Endothelial cell of umbilical vein (primary cell): ENCODE measurements around the gene DDX23. TPM values are rescaled to one million over a fixed set of nuclear protein-coding genes. Genes with fewer than 3 reads are reported as not detected.

ENCODE experiments used
- BruUV-seq: library from RNA; stranded (reverse); fragments of 400-500 nt; replicated peaks from 2 replicates; lab custom pipeline; 2021; lab: Mats Ljungman, UMichigan
- CTCF ChIA-PET: fragments of 300-600, 350-600 bp; sonication (Branson Sonifier 250); formaldehyde crosslinking; loops from one replicate; lab custom pipeline; 2021; ENCODE audit warnings: antibody characterized with exemption, inconsistent platforms; lab: Charles Lee
- POLR2A ChIA-PET: fragments of 300-600, 350-600 bp; sonication (Branson Sonifier 250); formaldehyde crosslinking; loops from one replicate; lab custom pipeline; 2021; ENCODE audit warnings: antibody characterized with exemption, inconsistent platforms; lab: Charles Lee
- DNase-seq: peaks from one replicate; pipeline ENCODE4 v3.0.0-alpha.2; 2011; ENCODE audit warnings: low read depth, low spot score
- FAIRE-seq: peaks from 2 replicates; lab custom pipeline; 2011; peaks lifted over from hg19 to GRCh38; lab: Jason Lieb, UNC
- H2AFZ ChIP-seq: 2 replicates; pipeline ENCODE4 v1.6.0; 2012; ENCODE audit warnings: low read depth, low read length, control low read depth, inconsistent platforms
- H3K27ac ChIP-seq: 2 replicates; pipeline ENCODE4 v1.5.1; 2011; ENCODE audit warnings: low read depth, mild to moderate bottlenecking, control low read depth, low read length, moderate library complexity; ENCODE audit not compliant: insufficient read depth
- H3K27me3 ChIP-seq, 2 experiments: 2 replicates each; pipeline versions ENCODE4 v1.6.0 to v1.6.1; 2011; ENCODE audit warnings: low read length in 2 of 2, mixed read lengths in 1 of 2; ENCODE audit not compliant: control insufficient read depth in 2 of 2, insufficient read depth in 2 of 2
- H3K36me3 ChIP-seq, 2 experiments: 2 replicates in 1 of 2; 3 replicates in 1 of 2; pipeline ENCODE4 v1.5.1; 2011; ENCODE audit warnings: low read length in 2 of 2, mild to moderate bottlenecking in 1 of 2, moderate library complexity in 1 of 2; ENCODE audit not compliant: control insufficient read depth in 2 of 2, insufficient read depth in 2 of 2; ENCODE audit errors: extremely low read depth in 1 of 2
- H3K4me1 ChIP-seq: 3 replicates; pipeline ENCODE4 v1.5.1; 2011; ENCODE audit warnings: mild to moderate bottlenecking, low read length; ENCODE audit not compliant: control insufficient read depth, insufficient read depth; ENCODE audit errors: extremely low read depth
- H3K4me2 ChIP-seq: 2 replicates; pipeline ENCODE4 v1.6.1; 2011; ENCODE audit warnings: low read length, control low read depth, mixed read lengths; ENCODE audit not compliant: insufficient read depth
- H3K4me3 ChIP-seq, 3 experiments: fragments of 200-600 bp in 1 of 3; sonication (generic), shearing (Covaris generic) in 1 of 3; replicated peaks in 1 of 3; 2 replicates each; pipeline ENCODE4 v1.5.1; 2011 to 2016; ENCODE audit warnings: control low read depth in 3 of 3, low read length in 3 of 3, mild to moderate bottlenecking in 2 of 3, inconsistent platforms in 1 of 3, low read depth in 1 of 3, moderate library complexity in 1 of 3; ENCODE audit not compliant: insufficient read depth in 1 of 3
- H3K79me2 ChIP-seq: 2 replicates; pipeline ENCODE4 v1.6.0; 2012; ENCODE audit warnings: low read length, inconsistent platforms; ENCODE audit not compliant: control insufficient read depth, insufficient read depth
- H3K9ac ChIP-seq: replicated peaks from 2 replicates; pipeline ENCODE3; 2011; ENCODE audit warnings: low read length, control low read depth; ENCODE audit not compliant: insufficient read depth; ENCODE audit errors: extremely low read depth
- H3K9me1 ChIP-seq: replicated peaks from 3 replicates; pipeline ENCODE4 v1.6.0; 2011; ENCODE audit warnings: mild to moderate bottlenecking, low read length; ENCODE audit not compliant: control insufficient read depth, insufficient read depth; ENCODE audit errors: extremely low read depth
- H3K9me3 ChIP-seq: replicated peaks from 2 replicates; pipeline ENCODE4 v1.5.1; 2012; ENCODE audit warnings: low read length, inconsistent platforms; ENCODE audit not compliant: control insufficient read depth, insufficient read depth
- H4K20me1 ChIP-seq: replicated peaks from 2 replicates; pipeline ENCODE3; 2011; ENCODE audit warnings: mild to moderate bottlenecking, low read length; ENCODE audit not compliant: control insufficient read depth, insufficient read depth; ENCODE audit errors: extremely low read depth
- CTCF ChIP-seq, 2 donors: IDR thresholded peaks; 1 replicate in 1 of 2; 2 replicates in 1 of 2; pipeline ENCODE4 v1.5.1; 2011; ENCODE audit warnings: low read length in 2 of 2, mild to moderate bottlenecking in 2 of 2, moderate library complexity in 2 of 2, control low read depth in 1 of 2, inconsistent platforms in 1 of 2, low read depth in 1 of 2; ENCODE audit not compliant: insufficient read depth in 1 of 2; ENCODE audit errors: extremely low read depth in 1 of 2
- EZH2 ChIP-seq: IDR thresholded peaks from 2 replicates; pipeline ENCODE4 v1.6.1; 2012; ENCODE audit warnings: borderline replicate concordance, low read depth, mild to moderate bottlenecking, moderate library complexity, low read length, inconsistent platforms; ENCODE audit not compliant: severe bottlenecking
- POLR2A ChIP-seq: IDR thresholded peaks from 2 replicates; pipeline ENCODE4 v1.6.1; 2012; ENCODE audit warnings: low read depth, mild to moderate bottlenecking, control low read depth, low read length
- POLR2AphosphoS5 ChIP-seq: IDR thresholded peaks from 2 replicates; pipeline ENCODE4 v1.6.1; 2012; ENCODE audit warnings: low read depth, mild to moderate bottlenecking, control low read depth, low read length, moderate library complexity; ENCODE audit not compliant: insufficient read depth
- dilution Hi-C: fragments of 300-500 bp; cut with MboI; formaldehyde crosslinking; loops from one replicate; pipeline ENCODE4 v1.15.0; 2019; ENCODE audit warnings: low sequenced_read_pairs; ENCODE audit not compliant: extremely low pct_ligation_motif_present
- intact Hi-C: fragments of 100-400 bp; cut with micrococcal nuclease; formaldehyde crosslinking; loops from one replicate; pipeline ENCODE4 v1.10.0; 2022
- polyA plus RNA-seq, 4 experiments: library from polyadenylated mRNA; depleted of rRNA in 3 of 4; stranded (reverse) in 3 of 4; unstranded in 1 of 4; fragments of >200 nt; gene quantifications; 2 replicates each; pipeline versions ENCODE4 v1.2.1 to v1.2.3, GENCODE V29; 2011 to 2012; ENCODE audit warnings: missing spikeins in 1 of 4
- total RNA-seq: library from RNA; stranded (reverse); gene quantifications from 2 replicates; pipeline ENCODE4 v1.2.3, GENCODE V29; 2021

The DDX23 gene
- total and polyA plus RNA-seq, 2 donors (not counting 3 experiments of a cell fraction or from before 2014, with no cell fraction given), result 56.0 to 107 TPM

GRCh38 chr12:48815126-48816110 lies 36.5 kb downstream of the DDX23 start:
- Histone ChIP-seq H3K4me1 (peaks cover 20% of the 10 kb centered on the region), H3K9me1 (no peaks in the 10 kb centered on the region), H4K20me1 (no peaks in the 10 kb centered on the region), H3K27me3 (no peaks in the 10 kb centered on the region), H3K4me2 (peak overlapping the region; percentile 68), H3K27ac (peak overlapping the region; percentile 10), H3K4me3 (peak overlapping the region; percentile 23 to 63 (median 54)), H2AFZ (peak overlapping the region; percentile 81), H3K9ac (peak overlapping the region; percentile 46), H3K9me3 (no peaks in the 10 kb centered on the region), H3K79me2 (no peaks in the 10 kb centered on the region), H3K36me3 (no peaks in the 10 kb centered on the region)
- peak; percentile 40 for TF ChIP-seq POLR2A
- no peak for TF ChIP-seq EZH2
- peak; percentile 47 for TF ChIP-seq POLR2AphosphoS5
- TF ChIP-seq CTCF (IDR thresholded peaks at IDR 0.05; ENCODE audit: extremely low read depth in 1 of 2, insufficient read depth in 1 of 2, low read depth in 1 of 2, low read length in 2 of 2), result no peak
- ChIA-PET CTCF (interaction anchor here (0.6 to 2.6 kb wide), 21 partner anchors 8 to 173 kb away, joined by 3 to 30 read pairs (median 4); partner anchors contain the start of genes ADCY6 and KANSL2), POLR2A (no interaction called here)
- BruUV-seq, result TSS peak; percentile 15
- peak; percentile 78 for DNase-seq
- intact Hi-C loops, result loop anchor here (1.0 to 2.0 kb wide), 2 partner anchors 37 to 75 kb away; partner anchors contain the start of gene DDX23
- dilution Hi-C loops, result no loop called here
- FAIRE-seq, result peak; percentile 92
